HEK293T (cell line): Measurements from ENCODE around the gene CPLX3.

Experiments used
- ARNT ChIP-seq: fragments of 450-650 bp; IDR thresholded peaks from 2 replicates; pipeline ENCODE4 v1.6.1; 2017; ENCODE audit warnings: mild to moderate bottlenecking
- BHLHE40 ChIP-seq: fragments of 450-650 bp; IDR thresholded peaks from 2 replicates; pipeline ENCODE4 v1.6.1; 2016; ENCODE audit warnings: mild to moderate bottlenecking, moderate library complexity, borderline replicate concordance
- CTBP1 ChIP-seq: fragments of 450-650 bp; IDR thresholded peaks from 2 replicates; pipeline ENCODE4 v1.6.1; 2016; ENCODE audit warnings: borderline replicate concordance
- FOXA1 ChIP-seq: fragments of 450-650 bp; IDR thresholded peaks from 2 replicates; pipeline ENCODE4 v1.6.1; 2016; ENCODE audit warnings: mild to moderate bottlenecking
- FOXM1 ChIP-seq: fragments of 450-650 bp; IDR thresholded peaks from 2 replicates; pipeline ENCODE4 v1.6.1; 2017; ENCODE audit warnings: mild to moderate bottlenecking, borderline replicate concordance
- L3MBTL2 ChIP-seq: fragments of 450-650 bp; conservative IDR thresholded peaks from 2 replicates; pipeline ENCODE4 v1.6.1; 2016; ENCODE audit warnings: mild to moderate bottlenecking
- NFRKB ChIP-seq: fragments of 450-650 bp; IDR thresholded peaks from 2 replicates; pipeline ENCODE4 v1.6.1; 2016; ENCODE audit warnings: mild to moderate bottlenecking, moderate library complexity
- SP1 ChIP-seq: fragments of 450-650 bp; IDR thresholded peaks from 2 replicates; pipeline ENCODE4 v1.6.1; 2017
- SUZ12 ChIP-seq: fragments of 450-650 bp; IDR thresholded peaks from 2 replicates; pipeline ENCODE4 v1.6.1; 2016; ENCODE audit warnings: mild to moderate bottlenecking
- TF ChIP-seq, protein P1 (sequence below): fragments of 450-650 bp; IDR thresholded peaks from 2 replicates; pipeline ENCODE4 v1.6.1; 2016

DNA sequence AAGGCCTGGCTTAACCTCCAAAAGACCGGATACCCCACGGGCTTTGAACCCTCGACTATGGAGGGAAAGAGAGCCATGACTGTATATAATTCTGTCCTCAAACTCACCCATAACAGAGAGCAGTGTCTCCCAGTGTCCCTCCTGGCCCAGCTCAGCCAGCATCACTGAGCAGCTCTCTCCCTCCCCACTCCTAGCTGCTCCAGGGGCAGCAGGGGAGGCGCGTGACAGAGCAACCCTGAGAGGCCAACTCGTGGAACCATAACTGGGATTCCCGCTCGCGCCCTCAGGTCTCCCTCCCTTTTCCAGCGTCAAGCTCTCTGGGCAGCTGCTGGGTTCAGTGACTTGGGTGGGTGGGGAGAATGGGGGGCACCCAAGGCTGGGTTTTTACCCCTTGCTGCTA is 561 bp upstream of the CPLX3 start:
- TF ChIP-seq FOXA1 = no peak
- TF ChIP-seq FOXM1 = no peak
- TF ChIP-seq BHLHE40 = no peak
- no peak for TF ChIP-seq L3MBTL2
- TF ChIP-seq SP1 = no peak
- TF ChIP-seq, protein P1, sequence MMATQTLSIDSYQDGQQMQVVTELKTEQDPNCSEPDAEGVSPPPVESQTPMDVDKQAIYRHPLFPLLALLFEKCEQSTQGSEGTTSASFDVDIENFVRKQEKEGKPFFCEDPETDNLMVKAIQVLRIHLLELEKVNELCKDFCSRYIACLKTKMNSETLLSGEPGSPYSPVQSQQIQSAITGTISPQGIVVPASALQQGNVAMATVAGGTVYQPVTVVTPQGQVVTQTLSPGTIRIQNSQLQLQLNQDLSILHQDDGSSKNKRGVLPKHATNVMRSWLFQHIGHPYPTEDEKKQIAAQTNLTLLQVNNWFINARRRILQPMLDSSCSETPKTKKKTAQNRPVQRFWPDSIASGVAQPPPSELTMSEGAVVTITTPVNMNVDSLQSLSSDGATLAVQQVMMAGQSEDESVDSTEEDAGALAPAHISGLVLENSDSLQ = no peak
- TF ChIP-seq NFRKB = no peak
- no peak for TF ChIP-seq SUZ12
- no peak for TF ChIP-seq CTBP1
- no peak for TF ChIP-seq ARNT
